ENCODE data around the gene XAGE1B. TPM values are rescaled to one million over a fixed set of nuclear protein-coding genes. Genes with fewer than 3 reads are reported as not detected.
"Not testable (repeated sequence)": the region's sequence is repeated elsewhere in the genome, so short reads cannot be mapped to it uniquely, and the experiment has no call there.

The XAGE1B gene
- total RNA-seq, 1 donor from 2014 or later, result not detected

DNA sequence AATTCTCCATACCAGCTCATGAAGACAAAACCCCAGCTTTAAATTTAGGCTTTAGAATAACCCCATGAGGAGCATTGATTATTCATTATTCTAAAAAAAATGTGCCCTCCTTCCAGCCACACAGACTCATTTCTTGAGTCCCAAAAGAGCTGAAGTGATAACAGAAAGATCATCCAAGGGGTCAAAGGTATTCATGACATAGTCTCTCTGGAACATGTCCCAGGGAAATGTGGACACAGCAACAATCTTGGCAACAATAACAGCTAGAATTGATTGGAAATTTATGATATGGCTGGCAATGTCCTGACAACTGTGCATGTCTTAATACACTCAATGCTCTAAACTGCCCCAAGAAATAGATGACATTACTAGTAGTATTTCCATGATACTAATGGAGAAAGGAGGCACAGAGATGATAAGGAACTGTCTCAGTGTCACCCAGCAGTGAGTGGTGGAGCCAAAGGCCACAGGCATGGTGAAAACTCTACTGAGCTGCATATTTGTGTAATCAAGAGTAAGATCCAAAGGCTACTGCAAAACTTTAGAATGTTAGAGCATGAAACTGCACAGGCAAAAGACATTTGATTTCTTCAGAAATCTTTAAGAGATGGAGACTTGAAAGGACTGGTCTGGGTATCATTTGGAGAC is 37.3 kb upstream of the XAGE1B start:
- Mint-ChIP-seq H3K27me3 (ENCODE audit: insufficient read depth, low read depth) (no peaks in the 10 kb centered on the region), H3K4me1 (no peaks in the 10 kb centered on the region), H3K4me3 (no peak overlapping the region), H3K36me3 (no peaks in the 10 kb centered on the region), H3K9me3 (peaks cover 2% of the 10 kb centered on the region), H3K27ac (no peak overlapping the region)
- DNase-seq (ENCODE audit: low spot score), result no peak
- no peak overlapping the region for H3K4me2 ChIP-seq
- no peak overlapping the region for H3K4me3 ChIP-seq
- H3K4me1 ChIP-seq, result no peaks in the 10 kb centered on the region
- H3K79me2 ChIP-seq (ENCODE audit: low read depth), result no peaks in the 10 kb centered on the region
- H3F3A ChIP-seq (ENCODE audit: low read depth), result no peaks in the 10 kb centered on the region
- TF ChIP-seq, protein P1, sequence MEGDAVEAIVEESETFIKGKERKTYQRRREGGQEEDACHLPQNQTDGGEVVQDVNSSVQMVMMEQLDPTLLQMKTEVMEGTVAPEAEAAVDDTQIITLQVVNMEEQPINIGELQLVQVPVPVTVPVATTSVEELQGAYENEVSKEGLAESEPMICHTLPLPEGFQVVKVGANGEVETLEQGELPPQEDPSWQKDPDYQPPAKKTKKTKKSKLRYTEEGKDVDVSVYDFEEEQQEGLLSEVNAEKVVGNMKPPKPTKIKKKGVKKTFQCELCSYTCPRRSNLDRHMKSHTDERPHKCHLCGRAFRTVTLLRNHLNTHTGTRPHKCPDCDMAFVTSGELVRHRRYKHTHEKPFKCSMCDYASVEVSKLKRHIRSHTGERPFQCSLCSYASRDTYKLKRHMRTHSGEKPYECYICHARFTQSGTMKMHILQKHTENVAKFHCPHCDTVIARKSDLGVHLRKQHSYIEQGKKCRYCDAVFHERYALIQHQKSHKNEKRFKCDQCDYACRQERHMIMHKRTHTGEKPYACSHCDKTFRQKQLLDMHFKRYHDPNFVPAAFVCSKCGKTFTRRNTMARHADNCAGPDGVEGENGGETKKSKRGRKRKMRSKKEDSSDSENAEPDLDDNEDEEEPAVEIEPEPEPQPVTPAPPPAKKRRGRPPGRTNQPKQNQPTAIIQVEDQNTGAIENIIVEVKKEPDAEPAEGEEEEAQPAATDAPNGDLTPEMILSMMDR (IDR thresholded peaks at IDR 0.05), result no peak
- no peak for TF ChIP-seq EZH2 (IDR thresholded peaks at IDR 0.05)
- no peak for TF ChIP-seq EZH2phosphoT487 (IDR thresholded peaks at IDR 0.05)
- H2AFZ ChIP-seq (replicated peaks), result no peak overlapping the region
- H3K27ac ChIP-seq, result no peak overlapping the region
- no peaks in the 10 kb centered on the region for H3K27me3 ChIP-seq
- H3K9me3 ChIP-seq (ENCODE audit: low read depth), result no peaks in the 10 kb centered on the region
- no peaks in the 10 kb centered on the region for H3K36me3 ChIP-seq
- no peak overlapping the region for H3K9ac ChIP-seq
- no peaks in the 10 kb centered on the region for H4K20me1 ChIP-seq (ENCODE audit: low read depth)

DNA sequence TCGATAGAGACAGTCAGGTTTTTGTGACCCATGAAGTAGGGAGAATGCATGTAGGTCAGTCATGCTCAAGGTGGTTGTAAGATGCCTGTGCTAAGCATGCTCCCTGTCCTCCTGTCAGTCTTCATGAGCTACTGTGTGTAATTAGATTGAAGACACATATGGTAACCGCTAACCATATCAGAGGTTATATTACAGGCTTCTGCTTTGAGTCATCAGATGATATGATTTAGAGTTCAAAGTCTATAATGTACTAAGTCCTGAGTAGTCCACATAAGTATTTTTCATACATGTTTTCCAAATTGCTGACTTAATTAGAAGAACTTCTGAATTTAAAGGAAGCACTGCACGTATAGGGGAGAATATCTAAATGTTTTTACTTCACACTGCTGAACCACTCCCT is 31.9 kb upstream of the XAGE1B start:
- not testable (repeated sequence) for H3K36me3 Mint-ChIP-seq; DNase-seq (ENCODE audit: low spot score); H3K79me2 ChIP-seq (ENCODE audit: low read depth); H3K27ac Mint-ChIP-seq; H3K4me1 Mint-ChIP-seq; H3K36me3 ChIP-seq; H3K4me3 Mint-ChIP-seq; H3K27ac ChIP-seq; H3K9ac ChIP-seq; H3K4me2 ChIP-seq; H3K27me3 Mint-ChIP-seq (ENCODE audit: insufficient read depth, low read depth); H3F3A ChIP-seq (ENCODE audit: low read depth); H4K20me1 ChIP-seq (ENCODE audit: low read depth); H3K4me1 ChIP-seq; H3K27me3 ChIP-seq; H3K9me3 Mint-ChIP-seq; H3K4me3 ChIP-seq; H3K9me3 ChIP-seq (ENCODE audit: low read depth); H2AFZ ChIP-seq (replicated peaks)

DNA sequence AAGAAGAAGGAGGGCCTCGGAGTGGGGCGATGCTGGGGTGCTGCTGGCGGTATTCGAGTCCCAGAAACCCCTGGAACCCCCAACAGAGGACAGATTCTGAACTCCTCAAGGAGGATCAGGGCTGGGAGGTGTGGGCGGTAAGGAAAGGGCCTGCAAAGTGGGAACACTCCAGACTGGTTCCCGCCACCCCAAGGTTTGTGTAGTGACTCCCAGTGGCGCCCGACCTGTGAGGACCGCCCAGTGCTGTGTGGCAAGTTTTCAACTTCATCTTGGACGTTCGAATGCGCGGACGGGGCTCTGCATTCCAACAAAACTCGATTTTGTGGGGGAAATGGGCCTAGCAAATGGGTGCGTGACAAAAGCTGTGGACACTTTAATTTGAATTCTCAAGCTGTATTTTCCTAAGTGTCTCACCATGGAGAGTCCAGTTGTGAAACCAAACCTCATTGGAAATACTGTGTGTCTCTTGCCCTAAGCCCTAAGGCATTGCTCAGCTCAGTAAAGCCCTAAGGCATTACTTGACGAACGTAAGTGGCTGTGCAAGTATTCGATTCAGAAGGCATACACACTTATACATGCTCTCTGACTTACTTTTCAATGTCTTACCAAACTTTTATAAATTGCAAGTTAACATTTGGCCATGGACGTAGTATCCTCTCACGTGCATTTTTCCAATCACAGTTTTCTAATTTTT is 27.4 kb upstream of the XAGE1B start:
- no peak overlapping the region for H3K27ac ChIP-seq
- no peaks in the 10 kb centered on the region for H3K36me3 Mint-ChIP-seq
- no peak for TF ChIP-seq EZH2 (IDR thresholded peaks at IDR 0.05)
- TF ChIP-seq, protein P1 (IDR thresholded peaks at IDR 0.05), result no peak
- no peak for TF ChIP-seq EZH2phosphoT487 (IDR thresholded peaks at IDR 0.05)
- no peak overlapping the region for H3K4me3 ChIP-seq
- H2AFZ ChIP-seq (replicated peaks), result no peak overlapping the region
- no peaks in the 10 kb centered on the region for H3K36me3 ChIP-seq
- H3K4me2 ChIP-seq, result no peak overlapping the region
- H3K27me3 ChIP-seq, result no peaks in the 10 kb centered on the region
- H3K9me3 Mint-ChIP-seq, result peaks cover 4% of the 10 kb centered on the region
- H3K27ac Mint-ChIP-seq, result no peak overlapping the region
- H3K4me3 Mint-ChIP-seq, result no peak overlapping the region
- no peaks in the 10 kb centered on the region for H3K4me1 ChIP-seq
- H3K27me3 Mint-ChIP-seq (ENCODE audit: insufficient read depth, low read depth), result no peaks in the 10 kb centered on the region
- H3K9ac ChIP-seq, result no peak overlapping the region
- no peak for DNase-seq (ENCODE audit: low spot score)
- no peaks in the 10 kb centered on the region for H4K20me1 ChIP-seq (ENCODE audit: low read depth)
- H3K4me1 Mint-ChIP-seq, result no peaks in the 10 kb centered on the region
- no peaks in the 10 kb centered on the region for H3F3A ChIP-seq (ENCODE audit: low read depth)
- peaks cover 2% of the 10 kb centered on the region for H3K9me3 ChIP-seq (ENCODE audit: low read depth)
- no peaks in the 10 kb centered on the region for H3K79me2 ChIP-seq (ENCODE audit: low read depth)

DNA sequence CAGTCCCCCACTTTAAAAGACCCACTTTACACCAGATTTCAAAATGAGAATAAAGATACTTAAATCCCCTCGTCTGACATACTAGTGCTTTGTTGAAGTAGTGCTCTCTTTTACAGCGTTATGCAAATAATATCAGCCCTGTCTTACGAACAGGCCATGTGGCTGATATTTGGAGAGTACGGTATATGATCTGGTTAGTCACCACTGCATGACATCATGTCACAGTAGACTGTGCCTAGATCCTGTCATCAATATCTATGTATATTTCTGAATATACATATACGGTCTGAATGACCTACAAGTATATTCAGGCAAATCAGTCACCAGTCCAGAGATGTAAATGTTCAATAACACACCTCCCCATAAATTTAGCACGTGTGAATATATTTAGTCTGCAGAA is 25.4 kb upstream of the XAGE1B start:
- H3K9ac ChIP-seq, result no peak overlapping the region
- Mint-ChIP-seq H3K27me3 (ENCODE audit: insufficient read depth, low read depth) (no peaks in the 10 kb centered on the region), H3K36me3 (no peaks in the 10 kb centered on the region), H3K9me3 (peaks cover 4% of the 10 kb centered on the region), H3K27ac (no peak overlapping the region), H3K4me1 (no peaks in the 10 kb centered on the region), H3K4me3 (no peak overlapping the region)
- H3K4me3 ChIP-seq, result no peak overlapping the region
- no peak overlapping the region for H2AFZ ChIP-seq (replicated peaks)
- H3K4me1 ChIP-seq, result no peaks in the 10 kb centered on the region
- no peak overlapping the region for H3K4me2 ChIP-seq
- no peak for TF ChIP-seq EZH2phosphoT487 (IDR thresholded peaks at IDR 0.05)
- TF ChIP-seq EZH2 (IDR thresholded peaks at IDR 0.05), result no peak
- TF ChIP-seq, protein P1 (IDR thresholded peaks at IDR 0.05), result no peak
- no peaks in the 10 kb centered on the region for H3F3A ChIP-seq (ENCODE audit: low read depth)
- H3K9me3 ChIP-seq (ENCODE audit: low read depth), result peaks cover 2% of the 10 kb centered on the region
- no peaks in the 10 kb centered on the region for H3K27me3 ChIP-seq
- no peaks in the 10 kb centered on the region for H3K36me3 ChIP-seq
- H3K79me2 ChIP-seq (ENCODE audit: low read depth), result no peaks in the 10 kb centered on the region
- no peak overlapping the region for H3K27ac ChIP-seq
- no peak for DNase-seq (ENCODE audit: low spot score)
- no peaks in the 10 kb centered on the region for H4K20me1 ChIP-seq (ENCODE audit: low read depth)

DNA sequence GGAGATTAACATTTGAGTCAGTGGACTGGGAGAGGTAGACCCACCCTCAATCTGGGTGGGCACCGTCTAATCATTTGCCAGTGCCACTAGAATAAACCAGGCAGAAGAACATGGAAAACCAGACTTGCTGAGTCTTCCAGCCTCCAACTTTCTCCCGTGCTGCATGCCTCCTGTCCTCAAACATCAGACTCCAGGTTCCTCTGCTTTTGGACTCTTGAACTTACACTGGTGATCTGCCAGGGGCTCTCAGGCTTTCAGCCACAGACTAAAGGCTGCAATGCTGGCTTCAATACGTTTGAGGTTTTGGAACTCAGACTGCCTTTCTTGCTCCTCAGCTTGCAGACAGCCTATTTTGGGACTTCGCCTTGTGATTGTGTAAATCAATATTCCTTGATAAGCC is 24.2 kb upstream of the XAGE1B start:
- H3K4me2 ChIP-seq; H3K4me3 Mint-ChIP-seq; H3K9ac ChIP-seq; H3K36me3 Mint-ChIP-seq; H3K79me2 ChIP-seq (ENCODE audit: low read depth); H3K9me3 Mint-ChIP-seq; H3K4me3 ChIP-seq; H3K27me3 ChIP-seq; H2AFZ ChIP-seq (replicated peaks); DNase-seq (ENCODE audit: low spot score); H3K27ac ChIP-seq; H3F3A ChIP-seq (ENCODE audit: low read depth); H3K27me3 Mint-ChIP-seq (ENCODE audit: insufficient read depth, low read depth); H3K36me3 ChIP-seq; H3K4me1 ChIP-seq; H3K9me3 ChIP-seq (ENCODE audit: low read depth); H3K27ac Mint-ChIP-seq; H4K20me1 ChIP-seq (ENCODE audit: low read depth); H3K4me1 Mint-ChIP-seq: not testable (repeated sequence)
